GM18511 (cell line): Measurements from ENCODE around the gene RGS7.
A peak's percentile ranks its signal among the peaks of the same experiment; 100 is the strongest.
"Not testable (repeated sequence)": the region's sequence is repeated elsewhere in the genome, so short reads cannot be mapped to it uniquely, and the experiment has no call there.

ENCODE experiments used
- ATAC-seq: cut with Tn5 transposase; IDR thresholded peaks from one replicate; pipeline ENCODE4 v1.9.1; 2021; ENCODE audit warnings: mild to moderate bottlenecking, moderate library complexity; ENCODE audit not compliant: unreplicated experiment

The RGS7 gene

DNA sequence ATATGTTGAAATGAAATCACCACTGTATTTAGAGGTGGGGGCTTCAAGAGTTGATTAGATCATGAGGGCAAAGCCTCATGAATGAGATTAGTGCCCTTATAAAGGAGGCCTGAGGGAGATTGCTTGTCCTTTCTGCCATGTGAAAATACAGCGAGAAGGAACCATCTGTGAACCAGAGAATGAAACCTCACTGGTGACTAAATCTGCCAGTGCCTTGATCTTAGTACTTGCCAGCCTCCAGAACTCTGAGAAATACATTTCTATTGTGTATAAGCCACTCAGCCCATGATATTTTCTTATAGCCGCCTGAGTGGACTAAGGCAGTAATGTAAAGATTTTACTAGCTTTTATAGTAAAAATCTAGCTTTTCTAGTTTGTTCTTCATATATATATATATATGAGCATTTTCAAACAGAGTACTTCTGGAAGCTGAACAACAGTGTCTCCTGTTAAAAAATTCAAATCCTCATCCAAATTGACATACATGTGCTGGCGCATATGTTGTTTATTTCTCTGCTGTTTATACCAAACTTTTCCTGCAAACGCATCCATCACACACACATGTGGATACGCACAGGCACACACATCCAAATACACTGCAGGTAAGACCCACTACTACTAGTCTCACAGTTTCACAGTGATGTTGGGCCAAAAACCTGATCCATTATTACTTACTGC lies 213.1 kb downstream of the RGS7 start:
- no peak for ATAC-seq

DNA sequence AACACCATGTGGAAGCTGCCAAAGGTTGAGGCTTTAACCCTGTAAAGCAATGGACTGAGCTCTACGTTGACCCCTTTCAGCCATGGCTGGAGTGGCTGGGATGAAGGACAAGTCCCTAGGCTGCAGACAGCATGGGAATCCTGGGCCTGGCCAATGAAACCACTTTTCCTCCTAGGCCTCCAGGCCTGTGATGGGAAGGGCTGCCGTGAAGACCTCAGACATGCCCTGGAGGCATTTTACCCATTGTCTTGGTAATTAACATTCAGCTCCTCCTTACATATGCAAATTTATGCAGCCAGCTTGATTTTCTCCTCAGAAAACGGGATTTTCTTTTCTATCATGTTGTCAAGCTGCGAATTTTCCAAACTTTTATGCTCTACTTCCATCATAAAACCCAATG lies 214.5 kb downstream of the RGS7 start:
- no peak for ATAC-seq

GRCh38 chr1:241141646-241142045 lies 215.4 kb downstream of the RGS7 start:
- ATAC-seq: not testable (repeated sequence)

GRCh38 chr1:241140670-241141069 lies 216.3 kb downstream of the RGS7 start:
- peak; percentile 56 for ATAC-seq

- no peak for ATAC-seq
These were observed 218.0 kb downstream of the RGS7 start for GRCh38 chr1:241139047-241139446.

- no peak for ATAC-seq
These were observed 218.8 kb downstream of the RGS7 start for GRCh38 chr1:241138248-241138647.

- no peak for ATAC-seq
These were observed 220.6 kb downstream of the RGS7 start for GRCh38 chr1:241136389-241136788.

- no peak for ATAC-seq
These were observed 225.3 kb downstream of the RGS7 start for GRCh38 chr1:241131636-241132194.

DNA sequence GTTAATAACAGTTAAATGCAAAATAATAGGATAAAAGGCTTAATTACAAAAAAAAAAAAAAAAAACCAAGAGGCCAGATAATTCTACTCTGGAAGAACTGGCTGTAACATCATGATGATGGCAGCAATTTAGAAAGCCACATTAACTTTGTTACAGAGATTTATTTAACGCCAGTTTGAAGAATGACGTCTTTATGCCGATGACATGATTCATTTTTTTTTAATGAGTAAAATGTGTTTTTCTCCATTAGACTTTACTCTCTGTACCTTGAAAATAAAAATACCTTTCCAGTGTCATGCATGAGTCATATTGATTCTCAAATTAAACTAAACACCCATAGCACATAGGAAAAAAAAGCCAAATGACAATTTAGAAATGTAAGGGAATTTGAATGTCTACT lies 226.1 kb downstream of the RGS7 start:
- ATAC-seq: no peak

GRCh38 chr1:241129207-241129960 lies 227.6 kb downstream of the RGS7 start:
- ATAC-seq: no peak

DNA sequence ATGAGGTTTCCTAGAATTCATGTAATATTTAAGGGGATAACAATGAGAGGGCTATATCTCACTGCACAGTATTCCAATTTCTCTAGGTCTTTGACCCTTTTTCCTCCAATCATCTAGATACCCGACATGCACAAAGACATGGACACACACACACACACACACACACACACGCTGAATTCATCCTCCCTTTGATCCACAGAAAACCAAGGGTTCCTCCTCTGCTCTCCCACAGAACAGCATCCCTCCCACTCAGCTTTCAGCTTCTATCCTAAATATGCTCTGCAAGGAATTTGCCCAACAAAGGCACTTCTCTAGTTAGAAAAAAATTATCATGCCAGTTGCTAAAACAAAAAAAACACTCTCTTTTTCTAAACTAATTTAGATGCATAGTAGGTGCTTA lies 231.7 kb downstream of the RGS7 start:
- no peak for ATAC-seq

DNA sequence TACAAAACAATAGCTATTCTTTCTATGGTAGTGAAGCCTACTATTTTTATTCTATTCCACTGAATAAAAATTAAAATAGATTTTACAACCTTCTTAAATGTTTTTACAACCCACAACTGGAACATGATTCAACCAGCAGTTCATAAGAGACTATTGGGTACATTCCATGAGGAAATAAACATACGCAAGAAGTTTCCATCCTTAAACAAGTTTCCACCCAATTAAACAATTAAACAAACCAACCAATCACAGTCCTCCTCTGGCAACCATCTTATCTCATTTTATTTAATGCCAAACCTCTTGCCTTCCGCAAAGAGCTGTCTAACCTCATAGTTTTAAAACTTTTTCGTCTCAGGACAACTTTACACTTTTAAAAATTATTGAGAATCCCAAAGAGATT lies 239.0 kb downstream of the RGS7 start:
- ATAC-seq: no peak

GRCh38 chr1:241115784-241116183 lies 241.2 kb downstream of the RGS7 start:
- no peak for ATAC-seq

- ATAC-seq: no peak
These were observed 242.2 kb downstream of the RGS7 start for GRCh38 chr1:241114699-241115233.

- ATAC-seq: no peak
These were observed 243.4 kb downstream of the RGS7 start for GRCh38 chr1:241113557-241113956.

DNA sequence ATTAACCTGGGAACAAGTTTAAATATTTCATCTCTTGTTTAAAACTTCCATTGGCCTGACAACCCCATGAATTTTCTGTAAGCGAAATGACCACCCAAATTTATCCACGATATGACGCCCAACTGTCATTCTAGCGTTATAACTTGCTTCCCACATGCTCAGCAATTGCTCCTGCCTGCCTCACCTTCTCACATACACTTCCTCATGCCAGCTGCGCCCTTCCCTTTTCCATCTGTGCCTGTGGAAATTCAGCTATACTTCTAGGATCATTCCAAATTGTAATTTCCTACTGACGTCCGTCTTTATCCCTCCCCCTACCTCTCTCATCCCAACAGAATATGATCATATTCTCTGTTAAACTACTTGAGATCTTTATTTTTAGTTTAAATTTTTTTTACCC lies 248.0 kb downstream of the RGS7 start:
- no peak for ATAC-seq

GRCh38 chr1:241105147-241105546 lies 251.9 kb downstream of the RGS7 start:
- ATAC-seq: no peak

DNA sequence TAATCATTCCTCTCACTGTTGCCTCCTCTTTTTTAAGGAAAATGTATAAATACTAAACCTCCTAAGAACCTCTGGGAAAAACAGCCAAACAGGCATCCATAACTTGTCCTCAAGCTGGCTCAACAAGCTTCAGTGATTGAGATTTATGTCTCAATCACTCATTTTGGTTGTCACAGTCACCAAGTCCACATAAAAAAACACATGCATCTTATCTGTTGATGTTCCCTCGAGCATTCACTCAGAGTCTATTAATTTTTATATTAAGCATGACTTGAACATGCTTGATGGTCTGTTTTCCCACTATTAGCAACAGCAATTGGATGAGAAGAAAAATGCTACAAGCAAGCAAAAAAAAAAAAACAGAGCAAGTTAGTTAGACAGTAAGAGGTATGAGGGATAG lies 254.3 kb downstream of the RGS7 start:
- ATAC-seq: no peak

- no peak for ATAC-seq
These were observed 255.4 kb downstream of the RGS7 start for GRCh38 chr1:241101622-241102021.

DNA sequence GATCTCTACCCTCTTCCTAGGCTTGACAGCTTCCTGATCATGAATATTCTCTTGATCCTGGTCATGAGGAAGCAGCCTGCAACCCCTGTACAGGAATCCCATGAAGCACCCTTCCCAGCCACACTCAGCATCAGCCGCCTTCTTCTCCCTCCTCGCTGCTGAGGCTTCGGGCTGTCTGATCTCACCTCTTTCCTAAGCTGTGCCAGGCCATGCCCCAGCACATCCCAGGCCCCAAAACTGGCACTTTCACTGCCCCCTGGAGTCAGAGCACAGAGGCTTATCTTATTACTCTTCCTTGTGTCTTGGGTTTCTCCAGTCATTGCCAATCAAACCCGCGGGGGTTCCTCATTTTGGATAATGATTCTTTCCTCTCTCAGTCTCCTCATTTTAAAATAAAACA lies 259.5 kb downstream of the RGS7 start:
- ATAC-seq: no peak

DNA sequence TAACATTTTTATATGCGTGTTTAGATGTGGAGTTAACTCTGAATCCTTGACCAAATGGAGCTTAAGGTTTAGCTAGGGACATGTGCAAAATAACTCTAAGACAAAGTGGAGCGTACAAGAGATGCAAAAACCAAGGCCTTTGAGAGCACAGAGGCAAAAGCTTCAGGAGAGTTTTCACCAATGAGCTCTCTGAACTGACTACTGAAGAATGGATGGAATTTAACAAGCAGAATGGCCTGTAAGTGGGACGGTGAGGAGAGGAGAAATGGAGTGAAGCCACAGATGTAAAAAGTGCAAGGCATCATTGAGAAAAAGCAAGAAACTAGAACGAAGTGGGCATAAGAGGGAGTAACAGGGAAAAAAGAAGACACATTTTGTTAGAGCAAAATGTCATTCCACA lies 260.0 kb downstream of the RGS7 start:
- ATAC-seq: no peak

- no peak for ATAC-seq
These were observed 261.2 kb downstream of the RGS7 start for GRCh38 chr1:241095847-241096246.
